ENCODE data around the gene RNF224. TPM values are rescaled to one million over a fixed set of nuclear protein-coding genes. Genes with fewer than 3 reads are reported as not detected.

The RNF224 gene
- total and polyA plus RNA-seq, 2 of the 13 experiments (the other 11 are each of a cell fraction or from before 2014, with no cell fraction given), result 0.09 TPM; not detected in 1

- TF ChIP-seq TFDP1 (CRISPR knock-in tag; IDR thresholded peaks at IDR 0.05; ENCODE audit: borderline replicate concordance) (no peak; the same call in 1 of the 2 replicates), SOX13 (IDR thresholded peaks at IDR 0.05) (peak; percentile 62; the same call in 1 of the 2 replicates), SOX13 (CRISPR knock-in tag; conservative IDR thresholded peaks at IDR 0.05 in 1 of 2, IDR thresholded peaks at IDR 0.05 in 1 of 2) (peak in 1 of 2 experiments; percentile 37; a peak in 1 of 4 replicates), PAX8 (CRISPR knock-in tag; IDR thresholded peaks at IDR 0.05; ENCODE audit: borderline replicate concordance) (no peak; the same call in 1 of the 2 replicates), KDM4B (CRISPR knock-in tag; IDR thresholded peaks at IDR 0.05) (0 out of 2 replicates have a peak, but pooled peaks have one; percentile 39), ZNF563 (CRISPR knock-in tag; IDR thresholded peaks at IDR 0.05) (peak; percentile 9; the same call in 1 of the 2 replicates), ZNF354B (CRISPR knock-in tag; IDR thresholded peaks at IDR 0.05) (no peak), TBP (CRISPR knock-in tag; IDR thresholded peaks at IDR 0.05) (0 out of 2 replicates have a peak, but pooled peaks have one; percentile 53), ASH2L (IDR thresholded peaks at IDR 0.05; ENCODE audit: insufficient read length, low read depth, low read length) (no peak), ZNF446 (CRISPR knock-in tag; IDR thresholded peaks at IDR 0.05) (no peak), NFE2L2 (IDR thresholded peaks at IDR 0.05; ENCODE audit: low read length) (no peak), ARID5B (CRISPR knock-in tag; IDR thresholded peaks at IDR 0.05) (no peak), GRHL1 (CRISPR knock-in tag; conservative IDR thresholded peaks at IDR 0.05) (no peak), ZSCAN29 (CRISPR knock-in tag; conservative IDR thresholded peaks at IDR 0.05) (no peak), JUNB (CRISPR knock-in tag; IDR thresholded peaks at IDR 0.05; ENCODE audit: borderline replicate concordance) (no peak), ZMAT5 (CRISPR knock-in tag; IDR thresholded peaks at IDR 0.05; ENCODE audit: borderline replicate concordance, low read depth) (no peak), KLF11 (CRISPR knock-in tag; IDR thresholded peaks at IDR 0.05) (no peak; the same call in 1 of the 2 replicates), KLF6 (CRISPR knock-in tag; IDR thresholded peaks at IDR 0.05) (peak; percentile 70; the same call in 1 of the 2 replicates), MEF2D (CRISPR knock-in tag; IDR thresholded peaks at IDR 0.05) (no peak), ZNF556 (CRISPR knock-in tag; IDR thresholded peaks at IDR 0.05; ENCODE audit: borderline replicate concordance) (no peak), TOPORS (CRISPR knock-in tag; IDR thresholded peaks at IDR 0.05) (no peak)
These were observed 13.7 kb downstream of the RNF224 start, which contains the start of gene TUBB4B (continued) for GRCh38 chr9:137240841-137241489.
